Transverse colon (tissue), 4 donors: Measurements from ENCODE around the gene PTPRN2. TPM values are rescaled to one million over a fixed set of nuclear protein-coding genes. Genes with fewer than 3 reads are reported as not detected.

Experiments
- DNase-seq: peaks from one replicate; pipeline ENCODE4 v3.0.0-alpha.2; 2019
- H3K27ac ChIP-seq, 4 donors: fragments of 200-600 bp; sonication (generic); 2 replicates each; pipeline ENCODE4 v1.5.1; 2016 to 2018; ENCODE audit warnings: inconsistent platforms in 4 of 4
- H3K27me3 ChIP-seq: fragments of 200-600 bp; sonication (generic); 2 replicates; pipeline ENCODE4 v1.5.1; 2017; ENCODE audit warnings: inconsistent platforms
- H3K36me3 ChIP-seq, 4 donors: fragments of 200-600 bp; sonication (generic); 2 replicates each; pipeline ENCODE4 v1.5.1; 2017 to 2019; ENCODE audit warnings: inconsistent platforms in 4 of 4
- H3K4me1 ChIP-seq, 4 donors: fragments of 200-600 bp; sonication (generic); 2 replicates each; pipeline ENCODE4 v1.5.1; 2017 to 2020; ENCODE audit warnings: inconsistent platforms in 4 of 4
- H3K4me3 ChIP-seq, 4 donors: fragments of 200-600 bp; sonication (generic); 1 replicate in 1 of 4; 2 replicates in 3 of 4; pipeline versions ENCODE4 v1.5.1 to v1.6.1; 2017 to 2019; ENCODE audit warnings: inconsistent platforms in 4 of 4
- H3K9me3 ChIP-seq, 2 donors: fragments of 200-600 bp; sonication (generic); 2 replicates each; pipeline ENCODE4 v1.5.1; 2017 to 2019; ENCODE audit warnings: inconsistent platforms in 2 of 2
- CTCF ChIP-seq, 5 experiments: fragments of 200-600 bp in 3 of 5; fragments of 450-650 bp in 2 of 5; sonication (generic) in 3 of 5; IDR thresholded peaks; 1 replicate in 2 of 5; 2 replicates in 3 of 5; pipeline ENCODE4 v1.5.1; 2016 to 2017; ENCODE audit warnings: antibody characterized with exemption in 5 of 5, inconsistent platforms in 3 of 5, mild to moderate bottlenecking in 2 of 5, moderate library complexity in 1 of 5
- EP300 ChIP-seq: sonication (generic); formaldehyde crosslinking; IDR thresholded peaks from one replicate; pipeline ENCODE4 v1.6.1; 2017; ENCODE audit warnings: antibody characterized with exemption, low read depth
- POLR2A ChIP-seq: fragments of 450-650 bp; IDR thresholded peaks from one replicate; pipeline ENCODE4 v1.6.1; 2016; ENCODE audit warnings: antibody characterized with exemption, mild to moderate bottlenecking, moderate library complexity
- POLR2AphosphoS5 ChIP-seq, 3 donors: sonication (generic); formaldehyde crosslinking; IDR thresholded peaks; one replicate each; pipeline ENCODE4 v1.6.1; 2016; ENCODE audit warnings: antibody characterized with exemption in 3 of 3
- WGBS, 2 donors: methylation state at CpG; one replicate each; pipeline ENCODE4 v1.1.5; 2018; ENCODE audit warnings: low coverage in 1 of 2; 5-methylcytosine and 5-hydroxymethylcytosine counted together
- in situ Hi-C, 4 donors: fragments of 200-750 bp; cut with MboI; loops; one replicate each; pipeline versions ENCODE4 v1.15.0 to v1.15.1; 2017; ENCODE audit warnings: low sequenced_read_pairs in 3 of 4, low pct_ligation_motif_present in 1 of 4, low pct_unique_long_range_greater_than_20kb in 1 of 4
- intact Hi-C: fragments of 100-400 bp; cut with DNase I; formaldehyde crosslinking; loops from one replicate; pipeline ENCODE4 v1.15.1; 2023; ENCODE audit warnings: low total_unique reads
- total RNA-seq, 4 donors: library from RNA; depleted of rRNA; stranded (reverse); fragments of >200 nt; gene quantifications; one replicate each; pipeline ENCODE4 v1.1.0, GENCODE V29; 2016

The PTPRN2 gene
- total RNA-seq, 4 donors from 2014 or later: 15.4 to 31.1 (median 21.8) TPM

GRCh38 chr7:157986051-157986450, 601.6 kb downstream of the PTPRN2 start:
- H3K36me3 ChIP-seq: no peaks in the 10 kb centered on the region
- no peaks in the 10 kb centered on the region for H3K9me3 ChIP-seq
- TF ChIP-seq POLR2A (no peak), EP300 (no peak)
- H3K4me1 ChIP-seq: no peaks in the 10 kb centered on the region
- in situ Hi-C loops: no loop called here
- H3K4me3 ChIP-seq: no peak overlapping the region
- DNase-seq: no peak
- WGBS, 2 donors: 75% methylated on average over 12 of the region's 12 CpGs; no CpG with 5 or more reads in 1 of the 2 donors
- intact Hi-C loops: no loop called here
- H3K27ac ChIP-seq: no peak overlapping the region
- H3K27me3 ChIP-seq: no peaks in the 10 kb centered on the region

- Histone ChIP-seq H3K27me3 (no peaks in the 10 kb centered on the region), H3K9me3 (no peaks in the 10 kb centered on the region), H3K4me3 (no peak overlapping the region), H3K4me1 (no peaks in the 10 kb centered on the region), H3K36me3 (no peaks in the 10 kb centered on the region), H3K27ac (no peak overlapping the region)
- intact Hi-C loops (no loop called here), in situ Hi-C loops (no loop called here)
- no peak for DNase-seq
- WGBS, 2 donors: 89 to 100% methylated on average over 1 to 15 of the region's 15 CpGs
- TF ChIP-seq POLR2AphosphoS5 (IDR thresholded peaks at IDR 0.05) (no peak), EP300 (no peak), CTCF (IDR thresholded peaks at IDR 0.05) (no peak), POLR2A (no peak)
Observed at GRCh38 chr7:157985636-157986035, 602.0 kb downstream of the PTPRN2 start.

GRCh38 chr7:157984423-157985163, 603.0 kb downstream of the PTPRN2 start:
- whole genome bisulfite sequencing, 2 donors: 90 to 92% methylated on average over 2 to 19 of the region's 25 CpGs
- intact Hi-C loops: no loop called here
- Histone ChIP-seq H3K27me3 (no peaks in the 10 kb centered on the region), H3K4me3 (no peak overlapping the region), H3K36me3 (no peaks in the 10 kb centered on the region), H3K4me1 (no peaks in the 10 kb centered on the region), H3K27ac (no peak overlapping the region), H3K9me3 (no peaks in the 10 kb centered on the region)
- no peak for DNase-seq
- no peak for TF ChIP-seq POLR2A
- TF ChIP-seq POLR2AphosphoS5 (IDR thresholded peaks at IDR 0.05): no peak
- no peak for TF ChIP-seq EP300
- no peak for TF ChIP-seq CTCF (IDR thresholded peaks at IDR 0.05)
- in situ Hi-C loops: no loop called here

- Histone ChIP-seq H3K4me1 (no peaks in the 10 kb centered on the region), H3K27ac (no peak overlapping the region), H3K4me3 (no peak overlapping the region), H3K36me3 (no peaks in the 10 kb centered on the region), H3K9me3 (no peaks in the 10 kb centered on the region), H3K27me3 (no peaks in the 10 kb centered on the region)
- in situ Hi-C loops: no loop called here
- intact Hi-C loops: no loop called here
- no peak for TF ChIP-seq EP300
- no peak for TF ChIP-seq CTCF (IDR thresholded peaks at IDR 0.05)
- TF ChIP-seq POLR2AphosphoS5 (IDR thresholded peaks at IDR 0.05): no peak
- no peak for TF ChIP-seq POLR2A
- no peak for DNase-seq
- 79 to 83% methylated on average over 5 to 29 of the region's 32 CpGs for WGBS, 2 donors
Observed at GRCh38 chr7:157983502-157984422, 603.9 kb downstream of the PTPRN2 start.
